Endothelial cell of umbilical vein (primary cell): Measurements from ENCODE around the gene TOGARAM2. TPM values are rescaled to one million over a fixed set of nuclear protein-coding genes. Genes with fewer than 3 reads are reported as not detected.

Experiments used
- BruUV-seq: library from RNA; stranded (reverse); fragments of 400-500 nt; replicated peaks from 2 replicates; lab custom pipeline; 2021; lab: Mats Ljungman, UMichigan
- CTCF ChIA-PET: fragments of 300-600, 350-600 bp; sonication (Branson Sonifier 250); formaldehyde crosslinking; loops from one replicate; lab custom pipeline; 2021; ENCODE audit warnings: antibody characterized with exemption, inconsistent platforms; lab: Charles Lee
- POLR2A ChIA-PET: fragments of 300-600, 350-600 bp; sonication (Branson Sonifier 250); formaldehyde crosslinking; loops from one replicate; lab custom pipeline; 2021; ENCODE audit warnings: antibody characterized with exemption, inconsistent platforms; lab: Charles Lee
- DNase-seq: peaks from one replicate; pipeline ENCODE4 v3.0.0-alpha.2; 2011; ENCODE audit warnings: low read depth, low spot score
- FAIRE-seq: peaks from 2 replicates; lab custom pipeline; 2011; peaks lifted over from hg19 to GRCh38; lab: Jason Lieb, UNC
- H2AFZ ChIP-seq: 2 replicates; pipeline ENCODE4 v1.6.0; 2012; ENCODE audit warnings: low read depth, low read length, control low read depth, inconsistent platforms
- H3K27ac ChIP-seq: 2 replicates; pipeline ENCODE4 v1.5.1; 2011; ENCODE audit warnings: low read depth, mild to moderate bottlenecking, control low read depth, low read length, moderate library complexity; ENCODE audit not compliant: insufficient read depth
- H3K27me3 ChIP-seq, 2 experiments: 2 replicates each; pipeline versions ENCODE4 v1.6.0 to v1.6.1; 2011; ENCODE audit warnings: low read length in 2 of 2, mixed read lengths in 1 of 2; ENCODE audit not compliant: control insufficient read depth in 2 of 2, insufficient read depth in 2 of 2
- H3K36me3 ChIP-seq, 2 experiments: 2 replicates in 1 of 2; 3 replicates in 1 of 2; pipeline ENCODE4 v1.5.1; 2011; ENCODE audit warnings: low read length in 2 of 2, mild to moderate bottlenecking in 1 of 2, moderate library complexity in 1 of 2; ENCODE audit not compliant: control insufficient read depth in 2 of 2, insufficient read depth in 2 of 2; ENCODE audit errors: extremely low read depth in 1 of 2
- H3K4me1 ChIP-seq: 3 replicates; pipeline ENCODE4 v1.5.1; 2011; ENCODE audit warnings: mild to moderate bottlenecking, low read length; ENCODE audit not compliant: control insufficient read depth, insufficient read depth; ENCODE audit errors: extremely low read depth
- H3K4me2 ChIP-seq: 2 replicates; pipeline ENCODE4 v1.6.1; 2011; ENCODE audit warnings: low read length, control low read depth, mixed read lengths; ENCODE audit not compliant: insufficient read depth
- H3K4me3 ChIP-seq, 3 experiments: fragments of 200-600 bp in 1 of 3; sonication (generic), shearing (Covaris generic) in 1 of 3; replicated peaks in 1 of 3; 2 replicates each; pipeline ENCODE4 v1.5.1; 2011 to 2016; ENCODE audit warnings: control low read depth in 3 of 3, low read length in 3 of 3, mild to moderate bottlenecking in 2 of 3, inconsistent platforms in 1 of 3, low read depth in 1 of 3, moderate library complexity in 1 of 3; ENCODE audit not compliant: insufficient read depth in 1 of 3
- H3K79me2 ChIP-seq: 2 replicates; pipeline ENCODE4 v1.6.0; 2012; ENCODE audit warnings: low read length, inconsistent platforms; ENCODE audit not compliant: control insufficient read depth, insufficient read depth
- H3K9ac ChIP-seq: replicated peaks from 2 replicates; pipeline ENCODE3; 2011; ENCODE audit warnings: low read length, control low read depth; ENCODE audit not compliant: insufficient read depth; ENCODE audit errors: extremely low read depth
- H3K9me1 ChIP-seq: replicated peaks from 3 replicates; pipeline ENCODE4 v1.6.0; 2011; ENCODE audit warnings: mild to moderate bottlenecking, low read length; ENCODE audit not compliant: control insufficient read depth, insufficient read depth; ENCODE audit errors: extremely low read depth
- H3K9me3 ChIP-seq: replicated peaks from 2 replicates; pipeline ENCODE4 v1.5.1; 2012; ENCODE audit warnings: low read length, inconsistent platforms; ENCODE audit not compliant: control insufficient read depth, insufficient read depth
- H4K20me1 ChIP-seq: replicated peaks from 2 replicates; pipeline ENCODE3; 2011; ENCODE audit warnings: mild to moderate bottlenecking, low read length; ENCODE audit not compliant: control insufficient read depth, insufficient read depth; ENCODE audit errors: extremely low read depth
- EZH2 ChIP-seq: IDR thresholded peaks from 2 replicates; pipeline ENCODE4 v1.6.1; 2012; ENCODE audit warnings: borderline replicate concordance, low read depth, mild to moderate bottlenecking, moderate library complexity, low read length, inconsistent platforms; ENCODE audit not compliant: severe bottlenecking
- FOS ChIP-seq: IDR thresholded peaks from 2 replicates; pipeline ENCODE4 v1.6.1; 2011; ENCODE audit warnings: mild to moderate bottlenecking, low read length, moderate library complexity, borderline replicate concordance; ENCODE audit not compliant: insufficient read depth
- GATA2 ChIP-seq: IDR thresholded peaks from 2 replicates; pipeline ENCODE4 v1.7.0; 2011; ENCODE audit warnings: low read depth, mild to moderate bottlenecking, moderate library complexity, mixed read lengths, low read length; ENCODE audit not compliant: insufficient read length, insufficient read depth
- JUN ChIP-seq: IDR thresholded peaks from 2 replicates; pipeline ENCODE4 v1.6.1; 2011; ENCODE audit warnings: borderline replicate concordance, low read depth; ENCODE audit not compliant: insufficient read length, insufficient read depth
- MYC ChIP-seq: IDR thresholded peaks from one replicate; pipeline ENCODE4 v1.6.1; 2011; ENCODE audit warnings: mild to moderate bottlenecking, low read depth, low read length
- POLR2A ChIP-seq: IDR thresholded peaks from 2 replicates; pipeline ENCODE4 v1.6.1; 2012; ENCODE audit warnings: low read depth, mild to moderate bottlenecking, control low read depth, low read length
- POLR2AphosphoS5 ChIP-seq: IDR thresholded peaks from 2 replicates; pipeline ENCODE4 v1.6.1; 2012; ENCODE audit warnings: low read depth, mild to moderate bottlenecking, control low read depth, low read length, moderate library complexity; ENCODE audit not compliant: insufficient read depth
- dilution Hi-C: fragments of 300-500 bp; cut with MboI; formaldehyde crosslinking; loops from one replicate; pipeline ENCODE4 v1.15.0; 2019; ENCODE audit warnings: low sequenced_read_pairs; ENCODE audit not compliant: extremely low pct_ligation_motif_present
- intact Hi-C: fragments of 100-400 bp; cut with micrococcal nuclease; formaldehyde crosslinking; loops from one replicate; pipeline ENCODE4 v1.10.0; 2022
- polyA plus RNA-seq, 4 experiments: library from polyadenylated mRNA; depleted of rRNA in 3 of 4; stranded (reverse) in 3 of 4; unstranded in 1 of 4; fragments of >200 nt; gene quantifications; 2 replicates each; pipeline versions ENCODE4 v1.2.1 to v1.2.3, GENCODE V29; 2011 to 2012; ENCODE audit warnings: missing spikeins in 1 of 4
- total RNA-seq: library from RNA; stranded (reverse); gene quantifications from 2 replicates; pipeline ENCODE4 v1.2.3, GENCODE V29; 2021
- TF ChIP-seq, protein P1 (sequence below): IDR thresholded peaks from 2 replicates; pipeline ENCODE4 v1.6.1; 2011; ENCODE audit not compliant: insufficient read depth, insufficient read length
- TF ChIP-seq, protein P2 (sequence below), 2 donors: IDR thresholded peaks; 1 replicate in 1 of 2; 2 replicates in 1 of 2; pipeline ENCODE4 v1.5.1; 2011; ENCODE audit warnings: low read length in 2 of 2, mild to moderate bottlenecking in 2 of 2, moderate library complexity in 2 of 2, control low read depth in 1 of 2, inconsistent platforms in 1 of 2, low read depth in 1 of 2; ENCODE audit not compliant: insufficient read depth in 1 of 2; ENCODE audit errors: extremely low read depth in 1 of 2

The TOGARAM2 gene
- total and polyA plus RNA-seq, 2 donors (not counting 3 experiments of a cell fraction or from before 2014, with no cell fraction given), result not detected

DNA sequence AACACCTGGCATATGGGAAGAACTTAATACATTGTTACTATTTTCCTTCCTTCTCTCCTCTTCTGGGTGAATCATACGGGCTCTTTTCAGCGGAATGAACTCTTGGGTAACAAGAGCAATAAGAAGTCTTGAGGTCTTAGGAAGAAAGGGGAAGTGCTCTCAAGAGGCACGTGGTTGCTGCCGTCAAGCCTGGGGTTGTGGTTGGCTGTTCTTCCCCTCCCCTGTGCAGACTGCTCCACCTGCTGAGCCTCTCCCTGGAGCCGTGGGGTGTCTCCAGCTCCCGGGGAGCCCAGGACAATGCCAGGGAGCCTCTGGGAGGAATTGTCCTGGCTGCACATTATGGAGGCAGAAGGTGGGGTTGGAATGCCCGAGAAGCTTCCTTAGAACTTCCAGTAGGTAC lies 19.4 kb downstream of the TOGARAM2 start:
- DNase-seq (no peak), FAIRE-seq (no peak)
- Histone ChIP-seq H3K4me3 (no peak overlapping the region), H3K9ac (no peak overlapping the region), H3K36me3 (no peaks in the 10 kb centered on the region), H3K9me1 (no peaks in the 10 kb centered on the region), H2AFZ (no peak overlapping the region), H3K4me1 (no peaks in the 10 kb centered on the region), H3K27me3 (no peaks in the 10 kb centered on the region), H3K27ac (no peak overlapping the region), H3K79me2 (no peaks in the 10 kb centered on the region), H4K20me1 (no peaks in the 10 kb centered on the region), H3K9me3 (no peaks in the 10 kb centered on the region), H3K4me2 (no peak overlapping the region)
- TF ChIP-seq POLR2AphosphoS5 (no peak), FOS (no peak), EZH2 (no peak), GATA2 (no peak), JUN (no peak), POLR2A (no peak), MYC (no peak)
- TF ChIP-seq, protein P1, sequence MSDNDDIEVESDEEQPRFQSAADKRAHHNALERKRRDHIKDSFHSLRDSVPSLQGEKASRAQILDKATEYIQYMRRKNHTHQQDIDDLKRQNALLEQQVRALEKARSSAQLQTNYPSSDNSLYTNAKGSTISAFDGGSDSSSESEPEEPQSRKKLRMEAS, result no peak
- TF ChIP-seq, protein P2, sequence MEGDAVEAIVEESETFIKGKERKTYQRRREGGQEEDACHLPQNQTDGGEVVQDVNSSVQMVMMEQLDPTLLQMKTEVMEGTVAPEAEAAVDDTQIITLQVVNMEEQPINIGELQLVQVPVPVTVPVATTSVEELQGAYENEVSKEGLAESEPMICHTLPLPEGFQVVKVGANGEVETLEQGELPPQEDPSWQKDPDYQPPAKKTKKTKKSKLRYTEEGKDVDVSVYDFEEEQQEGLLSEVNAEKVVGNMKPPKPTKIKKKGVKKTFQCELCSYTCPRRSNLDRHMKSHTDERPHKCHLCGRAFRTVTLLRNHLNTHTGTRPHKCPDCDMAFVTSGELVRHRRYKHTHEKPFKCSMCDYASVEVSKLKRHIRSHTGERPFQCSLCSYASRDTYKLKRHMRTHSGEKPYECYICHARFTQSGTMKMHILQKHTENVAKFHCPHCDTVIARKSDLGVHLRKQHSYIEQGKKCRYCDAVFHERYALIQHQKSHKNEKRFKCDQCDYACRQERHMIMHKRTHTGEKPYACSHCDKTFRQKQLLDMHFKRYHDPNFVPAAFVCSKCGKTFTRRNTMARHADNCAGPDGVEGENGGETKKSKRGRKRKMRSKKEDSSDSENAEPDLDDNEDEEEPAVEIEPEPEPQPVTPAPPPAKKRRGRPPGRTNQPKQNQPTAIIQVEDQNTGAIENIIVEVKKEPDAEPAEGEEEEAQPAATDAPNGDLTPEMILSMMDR (IDR thresholded peaks at IDR 0.05; ENCODE audit: extremely low read depth in 1 of 2, insufficient read depth in 1 of 2, low read depth in 1 of 2, low read length in 2 of 2), result no peak
- ChIA-PET CTCF (no interaction called here), POLR2A (no interaction called here)
- intact Hi-C loops, result no loop called here
- BruUV-seq, result no TSS peak
- dilution Hi-C loops, result no loop called here
